Natural killer cell treated with Interleukin-12 subunit alpha and Interleukin-12 subunit beta and Interleukin-15 and Interleukin-18, amount 100 ng/mL, for 72 hours (primary cell): Measurements from ENCODE around the gene ING4. TPM values are rescaled to one million over a fixed set of nuclear protein-coding genes. Genes with fewer than 3 reads are reported as not detected.

Experiments used
- ATAC-seq, 2 donors: fragments of 150-1000 bp; cut with Tn5 transposase in 1 of 2; sonication (Bioruptor Pico), chemical (Tn5 transposase) in 1 of 2; 2 replicates each; pipeline ENCODE4 v1.10.0; 2021
- DNase-seq: peaks from one replicate; pipeline ENCODE4 v3.0.0; 2022; ENCODE audit warnings: low spot score
- H3K27ac Mint-ChIP-seq, 2 donors: 1 replicate in 1 of 2; 2 replicates in 1 of 2; pipeline ENCODE4 v1.8.0; 2022; ENCODE audit warnings: mixed read lengths in 2 of 2, mild to moderate bottlenecking in 1 of 2, moderate library complexity in 1 of 2
- H3K27me3 Mint-ChIP-seq, 2 donors: 1 replicate in 1 of 2; 2 replicates in 1 of 2; pipeline ENCODE4 v1.8.0; 2022; ENCODE audit warnings: mixed read lengths in 2 of 2
- H3K36me3 Mint-ChIP-seq: one replicate; pipeline ENCODE4 v1.8.0; 2022; ENCODE audit warnings: mixed read lengths
- H3K4me1 Mint-ChIP-seq, 2 donors: 1 replicate in 1 of 2; 2 replicates in 1 of 2; pipeline ENCODE4 v1.8.0; 2022; ENCODE audit warnings: low read depth in 2 of 2, mixed read lengths in 2 of 2, mild to moderate bottlenecking in 1 of 2
- H3K4me3 Mint-ChIP-seq: one replicate; pipeline ENCODE4 v1.8.0; 2022; ENCODE audit warnings: mixed read lengths
- H3K9me3 Mint-ChIP-seq: 2 replicates; pipeline ENCODE4 v1.8.0; 2022; ENCODE audit warnings: mixed read lengths
- total RNA-seq, 2 donors: library from RNA; stranded (reverse); gene quantifications; one replicate each; pipeline ENCODE4 v1.2.3, GENCODE V29; 2022

The ING4 gene
- total RNA-seq, 2 donors from 2014 or later: 13.0 to 16.7 TPM

GRCh38 chr12:6664902-6665301 lies 2.0 kb upstream of the ING4 start:
- Mint-ChIP-seq H3K27ac (peak overlapping the region; percentile 92 to 99), H3K27me3 (no peaks in the 10 kb centered on the region), H3K4me1 (peaks cover 32 to 36% of the 10 kb centered on the region in 2 donors), H3K9me3 (no peaks in the 10 kb centered on the region), H3K36me3 (peaks cover 9% of the 10 kb centered on the region), H3K4me3 (peak overlapping the region; percentile 34)
- ATAC-seq (no peak), DNase-seq (no peak)

- DNase-seq (no peak), ATAC-seq (peak; percentile 60 to 61)
- H3K36me3 Mint-ChIP-seq: peaks cover 9% of the 10 kb centered on the region
- H3K4me3 Mint-ChIP-seq: peak overlapping the region; percentile 99
- no peaks in the 10 kb centered on the region for H3K9me3 Mint-ChIP-seq
- peaks cover 42 to 44% of the 10 kb centered on the region in 2 donors for H3K4me1 Mint-ChIP-seq
- H3K27ac Mint-ChIP-seq: peak overlapping the region; percentile 92 to 99
- H3K27me3 Mint-ChIP-seq: no peaks in the 10 kb centered on the region
Measured at GRCh38 chr12:6662602-6662905, 365 bp downstream of the ING4 start.

GRCh38 chr12:6653987-6654386 lies 8.9 kb downstream of the ING4 start:
- H3K36me3 Mint-ChIP-seq: peaks cover 25% of the 10 kb centered on the region
- no peaks in the 10 kb centered on the region for H3K9me3 Mint-ChIP-seq

GRCh38 chr12:6653342-6653741 lies 9.6 kb downstream of the ING4 start:
- ATAC-seq: no peak
- no peaks in the 10 kb centered on the region for H3K9me3 Mint-ChIP-seq
- H3K4me3 Mint-ChIP-seq: no peak overlapping the region
- no peak for DNase-seq
- H3K4me1 Mint-ChIP-seq: peaks cover 2 to 10% of the 10 kb centered on the region in 2 donors
- no peaks in the 10 kb centered on the region for H3K27me3 Mint-ChIP-seq
- H3K27ac Mint-ChIP-seq: no peak overlapping the region
- H3K36me3 Mint-ChIP-seq: peaks cover 19% of the 10 kb centered on the region

More at GRCh38 chr12:6653987-6654386, 8.9 kb downstream of the ING4 start:
- Mint-ChIP-seq H3K27ac (no peak overlapping the region), H3K4me1 (peaks cover 9 to 14% of the 10 kb centered on the region in 2 donors), H3K27me3 (no peaks in the 10 kb centered on the region), H3K4me3 (no peak overlapping the region)
- no peak for DNase-seq
- no peak for ATAC-seq

GRCh38 chr12:6652391-6652790 lies 10.5 kb downstream of the ING4 start:
- H3K4me3 Mint-ChIP-seq: no peak overlapping the region
- peaks cover 22% of the 10 kb centered on the region for H3K36me3 Mint-ChIP-seq
- DNase-seq: no peak
- H3K4me1 Mint-ChIP-seq: peaks cover 0 to 4% of the 10 kb centered on the region in 2 donors
- ATAC-seq: no peak
- no peaks in the 10 kb centered on the region for H3K27me3 Mint-ChIP-seq
- peak overlapping the region in 1 of 2 donors; percentile 16 for H3K27ac Mint-ChIP-seq
- no peaks in the 10 kb centered on the region for H3K9me3 Mint-ChIP-seq

- H3K36me3 Mint-ChIP-seq: peaks cover 19% of the 10 kb centered on the region
- DNase-seq: no peak
- ATAC-seq: no peak
- H3K4me1 Mint-ChIP-seq: peaks cover 8 to 12% of the 10 kb centered on the region in 2 donors
- H3K27ac Mint-ChIP-seq: no peak overlapping the region
- H3K9me3 Mint-ChIP-seq: no peaks in the 10 kb centered on the region
- H3K4me3 Mint-ChIP-seq: no peak overlapping the region
- H3K27me3 Mint-ChIP-seq: no peaks in the 10 kb centered on the region
Measured at GRCh38 chr12:6650832-6651231, 12.1 kb downstream of the ING4 start.

GRCh38 chr12:6647083-6647604 lies 15.8 kb downstream of the ING4 start, which contains the start of gene ACRBP:
Gene ACRBP (minus strand): TSS chr12:6647432. CDS start chr12:6647366, 66 bp downstream.
- ATAC-seq (peak; percentile 85 to 89), DNase-seq (peak; percentile 69)
- H3K27ac Mint-ChIP-seq: peak within 1 kb of the TSS in 1 of 2 donors; percentile 87
- peaks cover 12 to 15% of the 10 kb centered on the region in 2 donors for H3K4me1 Mint-ChIP-seq
- H3K27me3 Mint-ChIP-seq: no peaks in the 10 kb centered on the region
- peak within 1 kb of the TSS; percentile 81 for H3K4me3 Mint-ChIP-seq
- H3K36me3 Mint-ChIP-seq: peaks cover 19% of the 10 kb centered on the region
- H3K9me3 Mint-ChIP-seq: no peaks in the 10 kb centered on the region

GRCh38 chr12:6646276-6647082 lies 16.4 kb downstream of the ING4 start:
- H3K36me3 Mint-ChIP-seq: peaks cover 16% of the 10 kb centered on the region
- ATAC-seq: no peak
- no peaks in the 10 kb centered on the region for H3K27me3 Mint-ChIP-seq
- H3K27ac Mint-ChIP-seq: peak overlapping the region in 1 of 2 donors; percentile 87
- no peak for DNase-seq
- H3K4me1 Mint-ChIP-seq: peaks cover 12 to 15% of the 10 kb centered on the region in 2 donors
- H3K4me3 Mint-ChIP-seq: peak overlapping the region; percentile 81
- no peaks in the 10 kb centered on the region for H3K9me3 Mint-ChIP-seq

GRCh38 chr12:6644903-6645302 lies 18.0 kb downstream of the ING4 start:
- Mint-ChIP-seq H3K4me3 (no peak overlapping the region), H3K4me1 (peaks cover 12 to 15% of the 10 kb centered on the region in 2 donors), H3K27ac (peak overlapping the region in 1 of 2 donors; percentile 36), H3K36me3 (peaks cover 11% of the 10 kb centered on the region), H3K27me3 (no peaks in the 10 kb centered on the region), H3K9me3 (no peaks in the 10 kb centered on the region)
- ATAC-seq: no peak
- no peak for DNase-seq

GRCh38 chr12:6644257-6644596 lies 18.7 kb downstream of the ING4 start:
- peak overlapping the region; percentile 51 for H3K4me3 Mint-ChIP-seq
- H3K27me3 Mint-ChIP-seq: no peaks in the 10 kb centered on the region
- H3K27ac Mint-ChIP-seq: peak overlapping the region in 1 of 2 donors; percentile 36
- H3K4me1 Mint-ChIP-seq: peaks cover 12 to 15% of the 10 kb centered on the region in 2 donors
- ATAC-seq: no peak
- peaks cover 11% of the 10 kb centered on the region for H3K36me3 Mint-ChIP-seq
- no peaks in the 10 kb centered on the region for H3K9me3 Mint-ChIP-seq
- no peak for DNase-seq

- Mint-ChIP-seq H3K4me1 (peaks cover 12 to 15% of the 10 kb centered on the region in 2 donors), H3K27ac (peak overlapping the region in 1 of 2 donors; percentile 36), H3K36me3 (peaks cover 11% of the 10 kb centered on the region), H3K4me3 (no peak overlapping the region), H3K9me3 (no peaks in the 10 kb centered on the region), H3K27me3 (no peaks in the 10 kb centered on the region)
- ATAC-seq: no peak
- DNase-seq: no peak
Measured at GRCh38 chr12:6643569-6644256, 19.2 kb downstream of the ING4 start.

- H3K36me3 Mint-ChIP-seq: peaks cover 6% of the 10 kb centered on the region
- H3K4me1 Mint-ChIP-seq: peaks cover 9 to 10% of the 10 kb centered on the region in 2 donors
- no peak overlapping the region for H3K4me3 Mint-ChIP-seq
- H3K9me3 Mint-ChIP-seq: no peaks in the 10 kb centered on the region
- H3K27ac Mint-ChIP-seq: no peak overlapping the region
- H3K27me3 Mint-ChIP-seq: no peaks in the 10 kb centered on the region
- ATAC-seq (no peak), DNase-seq (no peak)
Measured at GRCh38 chr12:6641131-6641530, 21.8 kb downstream of the ING4 start.

GRCh38 chr12:6640497-6640896 lies 22.4 kb downstream of the ING4 start:
- H3K27ac Mint-ChIP-seq: no peak overlapping the region

More at GRCh38 chr12:6640497-6640896, 22.4 kb downstream of the ING4 start:
- peaks cover 6% of the 10 kb centered on the region for H3K36me3 Mint-ChIP-seq
- peaks cover 12 to 16% of the 10 kb centered on the region in 2 donors for H3K4me1 Mint-ChIP-seq
- H3K27me3 Mint-ChIP-seq: no peaks in the 10 kb centered on the region
- H3K4me3 Mint-ChIP-seq: no peak overlapping the region
- no peaks in the 10 kb centered on the region for H3K9me3 Mint-ChIP-seq
- ATAC-seq (no peak), DNase-seq (no peak)
